ENCODE results near the gene CHRM4.
"Not testable (repeated sequence)": the region's sequence is repeated elsewhere in the genome, so short reads cannot be mapped to it uniquely, and the experiment has no call there.

Gene CHRM4

GRCh38 chr11:46380340-46381047, 11.1 kb downstream of the CHRM4 start:
- Histone ChIP-seq H3K9me3 (replicated peaks in 1 of 2; ENCODE audit: control insufficient read depth in 2 of 2, insufficient read depth in 1 of 2, low read depth in 1 of 2, low read length in 2 of 2) (no peaks in the 10 kb centered on the region), H2AFZ (ENCODE audit: low read length) (peak overlapping the region; percentile 82), H3K27me3 (ENCODE audit: control insufficient read depth in 3 of 3, insufficient read depth in 3 of 3, low read depth in 1 of 3, low read length in 3 of 3) (no peaks in the 10 kb centered on the region), H2BK120ac (ENCODE audit: low read depth, low read length) (peak overlapping the region; percentile 98), H3K23ac (ENCODE audit: low read depth, low read length, poor library complexity) (peak overlapping the region; percentile 93), H2BK12ac (ENCODE audit: low read length) (peak overlapping the region; percentile 84), H3K18ac (ENCODE audit: low read length) (peak overlapping the region; percentile 100), H3K27ac (replicated peaks; ENCODE audit: low read length) (peak overlapping the region; percentile 98), H3K79me1 (ENCODE audit: low read depth, low read length) (peaks cover 6% of the 10 kb centered on the region), H3K14ac (ENCODE audit: low read length) (peak overlapping the region; percentile 99), H4K91ac (ENCODE audit: low read depth, low read length, poor library complexity) (peak overlapping the region; percentile 85), H2BK15ac (ENCODE audit: low read length) (peak overlapping the region; percentile 97), H3K4me3 (ENCODE audit: low read length in 2 of 2) (peak overlapping the region; percentile 80), H3K4ac (ENCODE audit: low read length) (no peak overlapping the region), H4K8ac (ENCODE audit: low read depth, low read length) (no peak overlapping the region), H2AK5ac (ENCODE audit: low read depth, low read length) (peak overlapping the region; percentile 100), H3K36me3 (replicated peaks in 1 of 2; ENCODE audit: control insufficient read depth in 2 of 2, insufficient read depth in 2 of 2, low read length in 2 of 2) (peaks cover 16 to 53% of the 10 kb centered on the region in 2 donors), H2BK5ac (ENCODE audit: low read length) (peak overlapping the region; percentile 100), H3K4me1 (ENCODE audit: control insufficient read depth in 2 of 2, insufficient read depth in 1 of 2, low read depth in 1 of 2, low read length in 2 of 2) (peaks cover 23 to 26% of the 10 kb centered on the region in 2 donors), H3K4me2 (ENCODE audit: insufficient read depth, low read length, poor library complexity, severe bottlenecking) (peak overlapping the region; percentile 91), H3K9ac (ENCODE audit: low read depth, low read length, poor library complexity) (peak overlapping the region; percentile 91)
- DNase-seq (ENCODE audit: low spot score) = peak; percentile 90
- no CpG with 5 or more reads among the region's 45 CpGs for WGBS, 2 donors (ENCODE audit: extremely low coverage in 2 of 2, insufficient read length in 2 of 2, insufficient replicate concordance in 1 of 2)

- Histone ChIP-seq H3K18ac (ENCODE audit: low read length) (peak overlapping the region; percentile 80), H2BK5ac (ENCODE audit: low read length) (peak overlapping the region; percentile 35), H2AFZ (ENCODE audit: low read length) (peak overlapping the region; percentile 78), H3K36me3 (replicated peaks in 1 of 2; ENCODE audit: control insufficient read depth in 2 of 2, insufficient read depth in 2 of 2, low read length in 2 of 2) (peaks cover 23 to 61% of the 10 kb centered on the region in 2 donors), H3K4me2 (ENCODE audit: insufficient read depth, low read length, poor library complexity, severe bottlenecking) (peak overlapping the region; percentile 91), H3K4me3 (ENCODE audit: low read length in 2 of 2) (peak overlapping the region in 1 of 2 donors; percentile 80), H3K4me1 (ENCODE audit: control insufficient read depth in 2 of 2, insufficient read depth in 1 of 2, low read depth in 1 of 2, low read length in 2 of 2) (peaks cover 23 to 26% of the 10 kb centered on the region in 2 donors), H2BK15ac (ENCODE audit: low read length) (peak overlapping the region; percentile 92), H3K27ac (replicated peaks; ENCODE audit: low read length) (peak overlapping the region; percentile 98), H2BK12ac (ENCODE audit: low read length) (peak overlapping the region; percentile 1)
- not testable (repeated sequence) for H3K27me3 ChIP-seq (ENCODE audit: control insufficient read depth in 3 of 3, insufficient read depth in 3 of 3, low read depth in 1 of 3, low read length in 3 of 3); H2AK5ac ChIP-seq (ENCODE audit: low read depth, low read length); H3K9me3 ChIP-seq (replicated peaks in 1 of 2; ENCODE audit: control insufficient read depth in 2 of 2, insufficient read depth in 1 of 2, low read depth in 1 of 2, low read length in 2 of 2); H2BK120ac ChIP-seq (ENCODE audit: low read depth, low read length); H3K79me1 ChIP-seq (ENCODE audit: low read depth, low read length); H3K9ac ChIP-seq (ENCODE audit: low read depth, low read length, poor library complexity); H3K4ac ChIP-seq (ENCODE audit: low read length); H3K23ac ChIP-seq (ENCODE audit: low read depth, low read length, poor library complexity); H4K8ac ChIP-seq (ENCODE audit: low read depth, low read length); H4K91ac ChIP-seq (ENCODE audit: low read depth, low read length, poor library complexity); H3K14ac ChIP-seq (ENCODE audit: low read length)
- WGBS, 2 donors (ENCODE audit: extremely low coverage in 2 of 2, insufficient read length in 2 of 2, insufficient replicate concordance in 1 of 2) = no CpG with 5 or more reads among the region's 36 CpGs
- peak; percentile 75 for DNase-seq (ENCODE audit: low spot score)
Measured at GRCh38 chr11:46379482-46380293, 11.9 kb downstream of the CHRM4 start.

- no peaks in the 10 kb centered on the region for H3K9me3 ChIP-seq (replicated peaks in 1 of 2; ENCODE audit: control insufficient read depth in 2 of 2, insufficient read depth in 1 of 2, low read depth in 1 of 2, low read length in 2 of 2)
- H2BK15ac ChIP-seq (ENCODE audit: low read length) = peak overlapping the region; percentile 92
- H3K36me3 ChIP-seq (replicated peaks in 1 of 2; ENCODE audit: control insufficient read depth in 2 of 2, insufficient read depth in 2 of 2, low read length in 2 of 2) = peaks cover 22 to 62% of the 10 kb centered on the region in 2 donors
- no peak for DNase-seq (ENCODE audit: low spot score)
- peak overlapping the region in 1 of 2 donors; percentile 80 for H3K4me3 ChIP-seq (ENCODE audit: low read length in 2 of 2)
- H2AFZ ChIP-seq (ENCODE audit: low read length) = peak overlapping the region; percentile 78
- peak overlapping the region; percentile 16 for H3K18ac ChIP-seq (ENCODE audit: low read length)
- no peak overlapping the region for H4K91ac ChIP-seq (ENCODE audit: low read depth, low read length, poor library complexity)
- peak overlapping the region; percentile 91 for H3K23ac ChIP-seq (ENCODE audit: low read depth, low read length, poor library complexity)
- no peak overlapping the region for H3K4me2 ChIP-seq (ENCODE audit: insufficient read depth, low read length, poor library complexity, severe bottlenecking)
- peak overlapping the region; percentile 63 for H3K27ac ChIP-seq (replicated peaks; ENCODE audit: low read length)
- peak overlapping the region; percentile 1 for H2BK12ac ChIP-seq (ENCODE audit: low read length)
- no peak overlapping the region for H3K14ac ChIP-seq (ENCODE audit: low read length)
- H3K79me1 ChIP-seq (ENCODE audit: low read depth, low read length) = peaks cover 9% of the 10 kb centered on the region
- peak overlapping the region; percentile 77 for H3K9ac ChIP-seq (ENCODE audit: low read depth, low read length, poor library complexity)
- H3K4ac ChIP-seq (ENCODE audit: low read length) = peak overlapping the region; percentile 66
- H4K8ac ChIP-seq (ENCODE audit: low read depth, low read length) = peak overlapping the region; percentile 92
- peaks cover 22% of the 10 kb centered on the region in 2 donors for H3K4me1 ChIP-seq (ENCODE audit: control insufficient read depth in 2 of 2, insufficient read depth in 1 of 2, low read depth in 1 of 2, low read length in 2 of 2)
- H2BK120ac ChIP-seq (ENCODE audit: low read depth, low read length) = no peak overlapping the region
- no CpG with 5 or more reads among the region's 20 CpGs for WGBS, 2 donors (ENCODE audit: extremely low coverage in 2 of 2, insufficient read length in 2 of 2, insufficient replicate concordance in 1 of 2)
- no peaks in the 10 kb centered on the region for H3K27me3 ChIP-seq (ENCODE audit: control insufficient read depth in 3 of 3, insufficient read depth in 3 of 3, low read depth in 1 of 3, low read length in 3 of 3)
- peak overlapping the region; percentile 82 for H2BK5ac ChIP-seq (ENCODE audit: low read length)
- H2AK5ac ChIP-seq (ENCODE audit: low read depth, low read length) = peak overlapping the region; percentile 99
Measured at GRCh38 chr11:46378811-46379481, 12.6 kb downstream of the CHRM4 start.

All from neuronal stem cell (in vitro differentiated cells).